Measurements from ENCODE around the gene GPR61.

Gene GPR61

DNA sequence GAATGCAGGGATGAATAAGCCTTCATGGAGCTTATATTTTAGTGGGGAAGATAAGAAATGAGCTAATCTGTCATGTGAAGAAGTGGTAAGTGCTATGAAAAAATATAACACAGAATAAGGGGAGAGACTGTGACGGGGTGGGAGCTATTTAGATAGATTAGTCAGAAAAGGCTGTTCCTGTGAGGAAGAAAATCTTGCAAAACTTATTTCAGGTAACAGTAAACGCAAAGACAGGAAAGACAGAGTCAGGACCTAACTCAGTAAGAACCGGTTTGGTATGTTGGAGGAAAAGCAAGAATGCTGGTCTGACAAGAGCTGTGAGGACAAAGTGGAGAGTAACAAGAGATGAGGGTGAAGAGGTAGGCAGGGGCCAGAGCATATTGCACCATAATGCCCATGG, 30.7 kb downstream of the GPR61 start:
- TF ChIP-seq, protein P1, sequence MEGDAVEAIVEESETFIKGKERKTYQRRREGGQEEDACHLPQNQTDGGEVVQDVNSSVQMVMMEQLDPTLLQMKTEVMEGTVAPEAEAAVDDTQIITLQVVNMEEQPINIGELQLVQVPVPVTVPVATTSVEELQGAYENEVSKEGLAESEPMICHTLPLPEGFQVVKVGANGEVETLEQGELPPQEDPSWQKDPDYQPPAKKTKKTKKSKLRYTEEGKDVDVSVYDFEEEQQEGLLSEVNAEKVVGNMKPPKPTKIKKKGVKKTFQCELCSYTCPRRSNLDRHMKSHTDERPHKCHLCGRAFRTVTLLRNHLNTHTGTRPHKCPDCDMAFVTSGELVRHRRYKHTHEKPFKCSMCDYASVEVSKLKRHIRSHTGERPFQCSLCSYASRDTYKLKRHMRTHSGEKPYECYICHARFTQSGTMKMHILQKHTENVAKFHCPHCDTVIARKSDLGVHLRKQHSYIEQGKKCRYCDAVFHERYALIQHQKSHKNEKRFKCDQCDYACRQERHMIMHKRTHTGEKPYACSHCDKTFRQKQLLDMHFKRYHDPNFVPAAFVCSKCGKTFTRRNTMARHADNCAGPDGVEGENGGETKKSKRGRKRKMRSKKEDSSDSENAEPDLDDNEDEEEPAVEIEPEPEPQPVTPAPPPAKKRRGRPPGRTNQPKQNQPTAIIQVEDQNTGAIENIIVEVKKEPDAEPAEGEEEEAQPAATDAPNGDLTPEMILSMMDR (IDR thresholded peaks at IDR 0.05) = no peak

DNA sequence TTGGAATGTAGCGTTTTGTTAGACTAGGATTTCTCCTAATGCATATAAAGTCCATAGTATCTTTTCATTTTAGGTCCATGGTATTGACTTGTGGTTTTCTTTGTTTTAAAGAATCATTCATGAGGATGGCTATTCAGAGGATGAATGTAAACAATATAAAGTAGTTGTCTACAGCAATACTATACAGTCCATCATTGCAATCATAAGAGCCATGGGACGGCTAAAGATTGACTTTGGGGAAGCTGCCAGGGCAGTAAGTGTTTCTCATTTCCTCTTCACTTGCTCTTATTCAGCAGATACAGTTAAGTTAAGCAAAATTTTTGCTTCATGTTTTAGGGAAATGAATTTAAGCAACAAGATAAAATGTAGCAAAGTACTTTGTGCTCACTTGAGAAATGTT, 34.1 kb downstream of the GPR61 start:
- TF ChIP-seq, protein P1 (IDR thresholded peaks at IDR 0.05) = no peak

DNA sequence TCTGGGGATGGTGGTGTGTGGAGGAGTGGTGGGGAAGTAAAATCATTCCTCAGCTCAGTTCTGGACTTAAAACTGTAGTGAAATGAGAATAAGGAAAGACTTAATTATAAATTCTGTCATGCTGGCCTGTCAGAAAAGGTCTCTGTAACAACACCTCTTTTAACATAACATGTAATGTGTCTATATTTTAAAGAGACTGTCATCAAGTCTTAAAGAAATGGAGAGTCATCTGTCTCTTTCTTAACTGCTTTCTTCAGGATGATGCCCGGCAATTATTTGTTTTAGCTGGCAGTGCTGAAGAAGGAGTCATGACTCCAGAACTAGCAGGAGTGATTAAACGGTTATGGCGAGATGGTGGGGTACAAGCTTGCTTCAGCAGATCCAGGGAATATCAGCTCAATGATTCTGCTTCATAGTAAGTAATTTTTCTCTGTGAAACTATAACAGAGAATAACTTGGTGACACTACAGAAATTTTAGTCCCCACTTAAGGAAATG, 39.3 kb downstream of the GPR61 start:
- TF ChIP-seq, protein P1 (IDR thresholded peaks at IDR 0.05) = no peak

DNA sequence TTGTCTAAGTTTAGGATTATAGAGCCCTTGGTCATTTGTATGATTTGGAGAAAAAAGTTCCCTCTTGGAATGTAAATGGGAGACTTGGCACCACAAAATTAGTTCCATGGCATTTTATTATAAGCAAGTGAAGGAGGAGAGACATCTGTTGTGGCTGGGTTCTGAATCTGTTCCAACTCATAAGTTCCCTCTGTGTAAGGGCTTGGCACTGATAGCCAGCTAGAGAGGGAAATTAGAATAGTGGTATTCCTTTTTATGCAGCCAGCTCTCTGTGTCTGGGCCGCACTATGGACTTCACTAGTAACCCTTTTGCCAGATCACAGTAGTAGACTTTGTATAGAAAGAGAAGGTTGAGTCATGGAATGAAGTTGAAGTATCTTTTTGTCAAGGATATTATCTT, 39.8 kb downstream of the GPR61 start:
- TF ChIP-seq, protein P1 (IDR thresholded peaks at IDR 0.05) = no peak

DNA sequence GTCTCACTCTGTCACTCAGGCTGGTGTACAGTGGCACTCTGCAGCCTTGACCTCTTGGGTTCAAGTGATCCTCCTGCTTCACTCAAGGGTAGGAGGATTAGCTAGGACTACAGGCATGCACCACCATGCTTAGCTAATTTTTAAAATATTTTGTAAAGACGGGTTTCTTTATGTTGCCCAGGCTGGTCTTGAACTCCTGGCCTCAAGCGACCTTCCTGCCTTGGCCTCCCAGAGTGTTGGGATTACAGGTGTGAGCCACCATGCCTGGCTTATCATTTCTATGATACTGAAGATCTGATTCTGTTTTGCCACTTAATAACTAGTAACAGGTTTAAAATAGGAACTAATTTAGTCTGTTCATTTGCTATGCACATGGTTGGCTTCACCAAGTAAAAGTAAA, 42.3 kb downstream of the GPR61 start:
- TF ChIP-seq, protein P1 (IDR thresholded peaks at IDR 0.05) = no peak

DNA sequence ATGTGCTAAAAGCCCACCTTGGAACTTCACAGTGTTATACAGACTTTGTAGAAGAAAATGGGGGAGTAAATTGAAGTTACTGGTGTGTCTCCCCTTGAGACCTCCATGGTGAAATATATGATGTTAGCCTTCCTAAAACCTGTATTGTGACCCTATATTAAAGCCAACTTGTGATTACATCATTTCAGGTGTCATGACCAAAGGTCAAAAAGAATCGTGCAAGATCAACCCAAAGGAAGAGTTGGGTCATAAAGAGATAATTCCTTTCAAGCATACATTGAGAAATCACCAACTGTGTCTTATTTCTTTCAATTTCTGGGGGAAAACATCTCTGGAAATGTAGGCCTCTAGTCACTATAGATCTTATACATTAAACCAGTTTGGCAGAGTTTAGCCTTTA, 45.1 kb downstream of the GPR61 start:
- TF ChIP-seq, protein P1 (IDR thresholded peaks at IDR 0.05) = no peak

DNA sequence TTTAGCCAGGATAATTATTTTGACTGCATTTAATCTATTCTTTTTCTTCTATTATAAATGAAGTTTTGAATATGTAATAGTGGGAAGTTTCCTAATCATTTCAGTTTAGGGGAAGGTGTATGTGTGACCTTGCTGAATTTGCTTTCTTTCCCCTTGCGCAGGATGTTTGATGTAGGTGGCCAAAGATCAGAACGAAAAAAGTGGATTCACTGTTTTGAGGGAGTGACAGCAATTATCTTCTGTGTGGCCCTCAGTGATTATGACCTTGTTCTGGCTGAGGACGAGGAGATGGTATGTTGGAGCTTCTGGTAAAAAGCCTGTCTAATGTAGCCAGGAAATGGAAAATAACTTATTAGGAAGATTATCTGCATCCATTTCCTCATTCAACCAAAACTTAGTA, 46.4 kb downstream of the GPR61 start:
- TF ChIP-seq, protein P1 (IDR thresholded peaks at IDR 0.05) = no peak

DNA sequence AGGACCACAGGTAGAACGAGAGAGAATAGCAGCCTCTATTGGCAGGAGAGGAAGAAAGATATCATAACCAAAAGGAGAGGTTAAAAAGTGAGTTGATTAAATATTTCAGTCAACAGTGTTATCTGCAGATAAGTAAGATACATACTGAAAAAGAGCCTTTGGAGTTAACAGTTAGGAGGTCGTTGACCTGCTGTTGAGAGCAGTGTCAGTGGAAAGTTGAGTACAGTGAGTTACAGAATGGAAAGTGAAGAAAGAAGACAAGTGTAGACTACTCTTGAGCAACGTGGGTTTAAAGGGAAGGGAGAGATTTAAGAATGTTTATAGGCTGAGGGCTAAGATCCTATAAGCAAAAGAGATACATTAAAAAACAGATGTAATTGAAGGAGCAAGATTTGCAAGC, 49.5 kb downstream of the GPR61 start:
- TF ChIP-seq, protein P1 (IDR thresholded peaks at IDR 0.05) = no peak
